ENCODE data around the gene PSMD14.
"Not testable (repeated sequence)": the region's sequence is repeated elsewhere in the genome, so short reads cannot be mapped to it uniquely, and the experiment has no call there.

The PSMD14 gene

GRCh38 chr2:161308178-161308955 lies at the start of gene PSMD14:
Gene PSMD14, plus strand, starts transcription at chr2:161308425. Its CDS starts 10,401 bp downstream, at chr2:161318826.
- peak; percentile 76 to 78 for DNase-seq (ENCODE audit: low read depth in 2 of 2, low spot score in 1 of 2)

- no peak for DNase-seq (ENCODE audit: low read depth in 2 of 2, low spot score in 1 of 2)
These were observed 42.4 kb upstream of the PSMD14 start for GRCh38 chr2:161265874-161266273.

GRCh38 chr2:161269111-161269510 lies 39.1 kb upstream of the PSMD14 start:
- DNase-seq (ENCODE audit: low read depth in 2 of 2, low spot score in 1 of 2), result no peak

- DNase-seq (ENCODE audit: low read depth in 2 of 2, low spot score in 1 of 2), result no peak
These were observed 35.0 kb upstream of the PSMD14 start for GRCh38 chr2:161273038-161273760.

- peak in 1 of 2 donors; percentile 1 for DNase-seq (ENCODE audit: low read depth in 2 of 2, low spot score in 1 of 2)
These were observed 29.5 kb upstream of the PSMD14 start for GRCh38 chr2:161278564-161279229.

- not testable (repeated sequence) for DNase-seq (ENCODE audit: low read depth in 2 of 2, low spot score in 1 of 2)
These were observed 28.9 kb upstream of the PSMD14 start for GRCh38 chr2:161279230-161279815.

GRCh38 chr2:161280906-161281323 lies 27.3 kb upstream of the PSMD14 start:
- not testable (repeated sequence) for DNase-seq (ENCODE audit: low read depth in 2 of 2, low spot score in 1 of 2)

- not testable (repeated sequence) for DNase-seq (ENCODE audit: low read depth in 2 of 2, low spot score in 1 of 2)
These were observed 26.5 kb upstream of the PSMD14 start for GRCh38 chr2:161281615-161282310.

GRCh38 chr2:161282311-161282644 lies 25.9 kb upstream of the PSMD14 start:
- DNase-seq (ENCODE audit: low read depth in 2 of 2, low spot score in 1 of 2), result not testable (repeated sequence)

- DNase-seq (ENCODE audit: low read depth in 2 of 2, low spot score in 1 of 2), result no peak
These were observed 24.3 kb upstream of the PSMD14 start for GRCh38 chr2:161283926-161284325.

GRCh38 chr2:161303535-161304050 lies 4.6 kb upstream of the PSMD14 start:
- no peak for DNase-seq (ENCODE audit: low read depth in 2 of 2, low spot score in 1 of 2)

- DNase-seq (ENCODE audit: low read depth in 2 of 2, low spot score in 1 of 2), result no peak
These were observed 1.3 kb upstream of the PSMD14 start for GRCh38 chr2:161306919-161307318.

- no peak for DNase-seq (ENCODE audit: low read depth in 2 of 2, low spot score in 1 of 2)
These were observed 549 bp upstream of the PSMD14 start for GRCh38 chr2:161307676-161308075.

- DNase-seq (ENCODE audit: low read depth in 2 of 2, low spot score in 1 of 2), result no peak
These were observed 4.8 kb downstream of the PSMD14 start for GRCh38 chr2:161312996-161313395.

GRCh38 chr2:161315380-161315779 lies 7.2 kb downstream of the PSMD14 start:
- no peak for DNase-seq (ENCODE audit: low read depth in 2 of 2, low spot score in 1 of 2)

GRCh38 chr2:161316701-161317100 lies 8.5 kb downstream of the PSMD14 start:
- no peak for DNase-seq (ENCODE audit: low read depth in 2 of 2, low spot score in 1 of 2)

- DNase-seq (ENCODE audit: low read depth in 2 of 2, low spot score in 1 of 2), result no peak
These were observed 13.9 kb downstream of the PSMD14 start for GRCh38 chr2:161321944-161322648.

- DNase-seq (ENCODE audit: low read depth in 2 of 2, low spot score in 1 of 2), result no peak
These were observed 16.7 kb downstream of the PSMD14 start for GRCh38 chr2:161324876-161325275.

GRCh38 chr2:161327582-161327981 lies 19.4 kb downstream of the PSMD14 start:
- DNase-seq (ENCODE audit: low read depth in 2 of 2, low spot score in 1 of 2), result no peak

- DNase-seq (ENCODE audit: low read depth in 2 of 2, low spot score in 1 of 2), result no peak
These were observed 24.2 kb downstream of the PSMD14 start for GRCh38 chr2:161332371-161332967.
